ENCODE data around the gene SLC4A5. TPM values are rescaled to one million over a fixed set of nuclear protein-coding genes. Genes with fewer than 3 reads are reported as not detected.
A peak's percentile ranks its signal among the peaks of the same experiment; 100 is the strongest.

The SLC4A5 gene
- total RNA-seq, 4 donors from 2014 or later: 0.62 to 2.3 (median 1.2) TPM

GRCh38 chr2:74379851-74380789 lies 36.9 kb upstream of the SLC4A5 start, which contains the start of gene DCTN1:
TSS of gene DCTN1 (minus strand) at chr2:74380311. CDS start at chr2:74380037, 274 bp downstream.
- no peak for DNase-seq
- WGBS, 2 donors: 35 to 50% methylated on average over 4 to 5 of the region's 14 CpGs
- H3K4me3 ChIP-seq: peak within 1 kb of the TSS in 3 of 4 donors; percentile 27 to 60 (median 33)
- no peaks in the 10 kb centered on the region for H3K9me3 ChIP-seq
- peaks cover 0 to 42% (median 14%) of the 10 kb centered on the region in 3 donors for H3K36me3 ChIP-seq
- intact Hi-C loops (cut with DNase I): no loop called here
- peak within 1 kb of the TSS in 2 of 4 donors; percentile 10 to 15 for H3K27ac ChIP-seq
- no peaks in the 10 kb centered on the region for H3K27me3 ChIP-seq
- TF ChIP-seq POLR2A (IDR thresholded peaks at IDR 0.05) (no peak), CTCF (IDR thresholded peaks at IDR 0.05) (no peak)
- peaks cover 0 to 51% (median 26%) of the 10 kb centered on the region in 3 donors for H3K4me1 ChIP-seq

GRCh38 chr2:74378007-74378406 lies 34.8 kb upstream of the SLC4A5 start:
- peaks cover 12 to 60% (median 16%) of the 10 kb centered on the region in 3 donors for H3K4me1 ChIP-seq
- no peak for DNase-seq
- intact Hi-C loops (cut with DNase I): no loop called here

GRCh38 chr2:74375838-74376237 lies 32.6 kb upstream of the SLC4A5 start:
- TF ChIP-seq POLR2A (IDR thresholded peaks at IDR 0.05) (no peak), CTCF (IDR thresholded peaks at IDR 0.05) (no peak)
- 71 to 80% methylated on average over 2 of the region's 2 CpGs for WGBS, 2 donors
- Histone ChIP-seq H3K36me3 (peaks cover 7 to 39% (median 22%) of the 10 kb centered on the region in 3 donors), H3K4me3 (no peak overlapping the region), H3K27ac (no peak overlapping the region), H3K4me1 (peaks cover 12 to 52% (median 16%) of the 10 kb centered on the region in 3 donors), H3K27me3 (no peaks in the 10 kb centered on the region), H3K9me3 (no peaks in the 10 kb centered on the region)
- intact Hi-C loops (cut with DNase I): no loop called here
- DNase-seq: no peak

More at GRCh38 chr2:74378007-74378406, 34.8 kb upstream of the SLC4A5 start:
- H3K36me3 ChIP-seq: peaks cover 0 to 30% (median 14%) of the 10 kb centered on the region in 3 donors
- WGBS, 2 donors: 93 to 95% methylated on average over 8 to 10 of the region's 10 CpGs
- no peaks in the 10 kb centered on the region for H3K9me3 ChIP-seq
- no peaks in the 10 kb centered on the region for H3K27me3 ChIP-seq
- no peak overlapping the region for H3K4me3 ChIP-seq
- no peak for TF ChIP-seq CTCF (IDR thresholded peaks at IDR 0.05)
- TF ChIP-seq POLR2A (IDR thresholded peaks at IDR 0.05): no peak
- no peak overlapping the region for H3K27ac ChIP-seq

- H3K27me3 ChIP-seq: no peaks in the 10 kb centered on the region
- peak overlapping the region in 3 of 4 donors; percentile 47 to 66 (median 61) for H3K27ac ChIP-seq
- peaks cover 4 to 40% (median 12%) of the 10 kb centered on the region in 3 donors for H3K4me1 ChIP-seq
- H3K36me3 ChIP-seq: peaks cover 10 to 51% (median 33%) of the 10 kb centered on the region in 3 donors
- H3K9me3 ChIP-seq: no peaks in the 10 kb centered on the region
- no peak for TF ChIP-seq CTCF (IDR thresholded peaks at IDR 0.05)
- TF ChIP-seq POLR2A (IDR thresholded peaks at IDR 0.05): no peak
- DNase-seq: no peak
- 58 to 73% methylated on average over 11 to 19 of the region's 19 CpGs for WGBS, 2 donors
- intact Hi-C loops (cut with DNase I): no loop called here
- peak overlapping the region in 3 of 4 donors; percentile 20 to 49 (median 34) for H3K4me3 ChIP-seq
Observed at GRCh38 chr2:74374509-74375205, 31.4 kb upstream of the SLC4A5 start.

Data from esophagus squamous epithelium (tissue), 5 donors.